ENCODE results near the gene NSL1. TPM values are rescaled to one million over a fixed set of nuclear protein-coding genes. Genes with fewer than 3 reads are reported as not detected.

Gene NSL1
- total RNA-seq, 4 donors from 2014 or later = 28.8 to 44.7 (median 32.6) TPM

DNA sequence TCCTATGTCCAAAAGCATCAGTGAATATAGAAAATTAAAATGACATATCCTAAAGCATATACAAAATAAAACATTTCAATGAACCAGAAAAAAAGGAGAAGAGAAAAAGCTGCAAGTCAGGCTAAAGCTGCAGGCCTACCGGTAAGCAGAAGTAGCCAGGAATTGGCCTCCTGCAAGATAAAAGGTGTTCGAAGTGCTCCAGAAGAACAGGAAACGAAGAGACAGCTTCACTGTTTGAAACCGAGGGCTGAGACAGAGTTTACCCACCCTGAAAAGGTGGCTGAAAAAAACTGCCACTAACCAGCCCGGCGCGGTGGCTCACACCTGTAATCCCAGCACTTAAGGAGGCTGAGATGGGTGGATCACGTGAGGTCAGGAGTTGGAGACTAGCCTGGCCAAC, 37.4 kb downstream of the NSL1 start:
- Histone ChIP-seq H3K9me3 (no peaks in the 10 kb centered on the region), H3K4me3 (no peak overlapping the region), H3K4me1 (peaks cover 0 to 36% (median 7%) of the 10 kb centered on the region in 4 donors), H3K36me3 (peaks cover 0 to 14% (median 0%) of the 10 kb centered on the region in 3 donors), H3K27me3 (no peaks in the 10 kb centered on the region), H3K27ac (no peak overlapping the region)
- no peak for TF ChIP-seq EP300 (IDR thresholded peaks at IDR 0.05)
- WGBS, 2 donors = 78 to 81% methylated on average over 8 of the region's 8 CpGs
- DNase-seq (ENCODE audit: low spot score in 2 of 2) = no peak

DNA sequence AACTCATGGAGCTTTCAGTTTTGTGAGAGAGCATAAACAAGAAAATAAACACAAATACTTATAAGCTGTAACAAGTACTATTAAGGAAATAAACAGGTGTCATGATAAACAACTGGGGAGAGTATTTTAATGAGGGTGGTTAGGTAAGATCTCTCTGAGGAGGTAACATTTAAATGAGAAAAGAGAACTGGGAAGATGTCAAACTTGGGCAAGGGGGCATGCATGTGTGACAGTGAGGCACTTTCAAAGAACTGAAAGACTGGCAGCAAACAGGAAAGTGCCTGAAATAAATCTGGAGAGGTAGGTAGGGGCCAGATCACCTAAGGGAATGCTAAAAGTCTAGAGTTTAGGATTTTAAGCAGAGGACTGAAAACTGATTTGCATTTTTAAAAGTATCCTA, 37.8 kb downstream of the NSL1 start:
- no peak overlapping the region for H3K27ac ChIP-seq
- DNase-seq (ENCODE audit: low spot score in 2 of 2) = no peak
- H3K9me3 ChIP-seq = no peaks in the 10 kb centered on the region

DNA sequence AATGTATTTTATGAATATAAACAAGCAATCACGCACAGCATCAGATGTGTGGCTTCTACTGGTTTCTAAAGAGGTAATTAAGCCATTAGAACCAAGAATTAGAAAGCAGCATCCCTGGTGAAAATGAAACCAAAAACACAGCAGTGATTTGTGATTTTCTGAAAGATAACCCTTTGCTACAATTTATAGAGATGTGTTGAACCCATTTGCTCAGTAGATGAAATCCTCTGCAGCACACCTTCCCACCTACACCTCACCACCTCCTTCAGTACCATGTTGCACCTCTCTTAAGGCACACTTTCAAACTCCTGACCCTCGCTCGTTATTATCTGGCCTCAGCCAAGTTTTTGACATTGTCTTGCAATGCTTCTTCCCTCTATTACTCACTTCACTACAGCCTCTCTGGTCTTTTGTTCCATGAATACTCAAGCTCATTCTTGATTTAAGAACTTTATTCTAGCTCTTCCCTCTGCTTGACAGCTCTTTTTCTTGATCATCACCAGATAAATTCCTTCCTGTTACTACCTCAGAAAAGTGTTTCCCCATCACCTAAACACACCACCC, 38.6 kb downstream of the NSL1 start:
- Histone ChIP-seq H3K27ac (peak overlapping the region in 1 of 4 donors; percentile 42), H3K4me1 (peaks cover 0 to 36% (median 7%) of the 10 kb centered on the region in 4 donors), H3K9me3 (no peaks in the 10 kb centered on the region), H3K4me3 (peak overlapping the region in 2 of 4 donors; percentile 3 to 11), H3K36me3 (peaks cover 0 to 14% (median 0%) of the 10 kb centered on the region in 3 donors), H3K27me3 (no peaks in the 10 kb centered on the region)
- DNase-seq (ENCODE audit: low spot score in 2 of 2) = no peak
- TF ChIP-seq POLR2A (IDR thresholded peaks at IDR 0.05) (no peak), EP300 (IDR thresholded peaks at IDR 0.05) (no peak)
- TF ChIP-seq, protein P1, sequence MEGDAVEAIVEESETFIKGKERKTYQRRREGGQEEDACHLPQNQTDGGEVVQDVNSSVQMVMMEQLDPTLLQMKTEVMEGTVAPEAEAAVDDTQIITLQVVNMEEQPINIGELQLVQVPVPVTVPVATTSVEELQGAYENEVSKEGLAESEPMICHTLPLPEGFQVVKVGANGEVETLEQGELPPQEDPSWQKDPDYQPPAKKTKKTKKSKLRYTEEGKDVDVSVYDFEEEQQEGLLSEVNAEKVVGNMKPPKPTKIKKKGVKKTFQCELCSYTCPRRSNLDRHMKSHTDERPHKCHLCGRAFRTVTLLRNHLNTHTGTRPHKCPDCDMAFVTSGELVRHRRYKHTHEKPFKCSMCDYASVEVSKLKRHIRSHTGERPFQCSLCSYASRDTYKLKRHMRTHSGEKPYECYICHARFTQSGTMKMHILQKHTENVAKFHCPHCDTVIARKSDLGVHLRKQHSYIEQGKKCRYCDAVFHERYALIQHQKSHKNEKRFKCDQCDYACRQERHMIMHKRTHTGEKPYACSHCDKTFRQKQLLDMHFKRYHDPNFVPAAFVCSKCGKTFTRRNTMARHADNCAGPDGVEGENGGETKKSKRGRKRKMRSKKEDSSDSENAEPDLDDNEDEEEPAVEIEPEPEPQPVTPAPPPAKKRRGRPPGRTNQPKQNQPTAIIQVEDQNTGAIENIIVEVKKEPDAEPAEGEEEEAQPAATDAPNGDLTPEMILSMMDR (IDR thresholded peaks at IDR 0.05) = no peak
- WGBS, 2 donors = 57 to 58% methylated on average over 3 of the region's 3 CpGs

More for the DNA sequence above, 37.8 kb downstream of the NSL1 start:
- H3K27me3 ChIP-seq = no peaks in the 10 kb centered on the region
- H3K36me3 ChIP-seq = peaks cover 0 to 14% (median 0%) of the 10 kb centered on the region in 3 donors
- TF ChIP-seq POLR2A (IDR thresholded peaks at IDR 0.05) (no peak), EP300 (IDR thresholded peaks at IDR 0.05) (no peak)
- TF ChIP-seq, protein P1 (IDR thresholded peaks at IDR 0.05) = no peak
- no peak overlapping the region for H3K4me3 ChIP-seq
- peaks cover 0 to 36% (median 7%) of the 10 kb centered on the region in 4 donors for H3K4me1 ChIP-seq

DNA sequence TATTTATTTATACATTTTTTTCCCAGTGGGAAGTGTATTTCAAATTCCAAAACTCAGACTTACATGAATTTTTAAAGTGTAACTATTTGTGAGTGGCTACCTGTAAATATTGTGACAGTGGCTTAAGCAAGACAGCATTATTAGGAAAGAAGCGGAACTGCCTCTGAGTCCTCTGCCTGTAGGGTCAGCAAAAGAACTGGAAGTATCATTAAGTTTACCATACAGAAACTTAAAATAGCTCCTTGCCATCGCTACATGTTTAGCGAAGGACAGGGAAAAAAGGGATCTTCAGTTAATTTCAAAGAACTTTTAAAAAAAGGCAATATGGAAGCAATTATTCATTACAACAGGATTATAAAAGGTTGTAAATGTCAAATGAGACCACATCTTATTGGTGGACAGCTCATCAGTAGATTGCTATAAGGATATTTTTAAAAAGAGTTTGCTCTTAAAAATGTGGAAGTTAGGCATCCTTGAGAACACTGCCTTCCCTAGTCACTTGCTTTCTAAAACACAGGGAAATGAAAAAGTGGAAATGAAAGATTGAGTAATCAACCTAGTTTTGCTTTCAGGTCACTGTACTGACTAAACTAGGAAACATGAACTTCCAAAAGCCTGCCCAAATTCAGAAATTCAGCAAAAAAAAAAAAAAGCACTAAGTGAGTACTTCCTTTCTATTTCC, 39.2 kb downstream of the NSL1 start:
- Histone ChIP-seq H3K9me3 (no peaks in the 10 kb centered on the region), H3K27ac (peak overlapping the region in 2 of 4 donors; percentile 20 to 35), H3K4me1 (peaks cover 0 to 36% (median 7%) of the 10 kb centered on the region in 4 donors), H3K4me3 (peak overlapping the region in 1 of 4 donors; percentile 3), H3K36me3 (peaks cover 0 to 12% (median 0%) of the 10 kb centered on the region in 3 donors), H3K27me3 (no peaks in the 10 kb centered on the region)
- 55 to 82% methylated on average over 3 of the region's 3 CpGs for WGBS, 2 donors
- DNase-seq (ENCODE audit: low spot score in 2 of 2) = no peak
- TF ChIP-seq EP300 (IDR thresholded peaks at IDR 0.05) = peak in 1 of 2 donors; percentile 37
- TF ChIP-seq, protein P1 (IDR thresholded peaks at IDR 0.05) = no peak
- TF ChIP-seq POLR2A (IDR thresholded peaks at IDR 0.05) = no peak

DNA sequence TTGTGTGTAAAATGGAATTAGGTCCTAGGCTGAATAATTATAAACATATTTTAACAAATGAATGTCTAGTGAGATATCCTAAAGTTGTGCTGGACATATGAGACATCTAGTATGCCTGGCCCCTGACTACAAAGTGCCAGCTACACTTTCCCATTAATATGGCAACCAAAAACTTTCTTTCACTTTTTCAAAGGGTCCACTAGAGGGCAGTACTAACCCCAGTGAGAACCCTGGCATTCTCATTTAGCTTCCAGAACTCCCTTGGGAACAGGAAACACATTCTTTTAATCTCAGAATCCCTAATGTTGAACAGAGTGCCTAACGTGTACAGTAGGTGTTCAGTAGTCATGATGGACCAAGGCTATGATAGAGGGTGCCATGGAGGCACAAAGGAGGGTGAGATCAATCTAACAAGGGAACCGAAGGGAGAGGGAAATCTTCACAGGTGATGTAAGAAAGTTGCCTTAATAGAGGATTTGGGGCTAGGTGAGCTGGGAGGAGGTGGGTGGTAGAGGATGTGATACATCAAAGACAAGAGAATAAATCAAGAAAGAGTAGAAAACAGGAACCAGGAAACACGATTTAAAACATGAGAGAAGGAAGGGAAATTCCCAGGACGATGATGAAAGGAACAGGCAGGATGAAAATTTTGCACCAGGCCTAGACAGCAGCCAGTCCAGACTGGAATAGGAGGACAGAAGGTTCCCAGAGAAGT, 41.6 kb downstream of the NSL1 start:
- TF ChIP-seq, protein P1 (IDR thresholded peaks at IDR 0.05) = peak; percentile 39 to 77 (median 49)
- TF ChIP-seq POLR2A (IDR thresholded peaks at IDR 0.05) = no peak
- Histone ChIP-seq H3K27ac (no peak overlapping the region), H3K4me1 (peaks cover 0 to 36% (median 7%) of the 10 kb centered on the region in 4 donors), H3K27me3 (no peaks in the 10 kb centered on the region), H3K4me3 (no peak overlapping the region), H3K36me3 (no peaks in the 10 kb centered on the region), H3K9me3 (no peaks in the 10 kb centered on the region)
- 48 to 50% methylated on average over 4 of the region's 4 CpGs for WGBS, 2 donors
- DNase-seq (ENCODE audit: low spot score in 2 of 2) = no peak

All from tibial nerve (tissue), 4 donors.